IMR-90 (cell line): ENCODE results near the gene ECSCR. TPM values are rescaled to one million over a fixed set of nuclear protein-coding genes. Genes with fewer than 3 reads are reported as not detected.

ENCODE experiments used
- ATAC-seq: fragments of 200-7000 bp; cut with Tn5 transposase; 2 replicates; pipeline ENCODE4 v1.9.1; 2020; ENCODE audit warnings: low read depth, mild to moderate bottlenecking, moderate library complexity
- BruUV-seq: library from RNA; stranded (reverse); fragments of 400-500 nt; replicated peaks from 2 replicates; lab custom pipeline; 2021; lab: Mats Ljungman, UMichigan
- CTCF ChIA-PET: fragments of 300-600 bp; formaldehyde crosslinking; extraction: SDS; loops from one replicate; lab custom pipeline; 2021; ENCODE audit warnings: antibody characterized with exemption; lab: Yijun Ruan, JAX
- POLR2A ChIA-PET: fragments of 300-600 bp; sonication (Branson Sonifier 250); formaldehyde crosslinking; loops from one replicate; lab custom pipeline; 2022; ENCODE audit warnings: antibody characterized with exemption; ENCODE audit not compliant: unreplicated experiment; lab: Charles Lee
- DNase-seq: peaks from one replicate; pipeline ENCODE4 v3.0.0; 2013
- H2AFZ ChIP-seq: replicated peaks from 2 replicates; pipeline ENCODE3; 2013; ENCODE audit warnings: low read length, mild to moderate bottlenecking; ENCODE audit not compliant: poor library complexity
- H2AK5ac ChIP-seq: 2 replicates; pipeline ENCODE4 v1.6.1; 2013; ENCODE audit warnings: low read depth, low read length, inconsistent platforms
- H2AK9ac ChIP-seq: replicated peaks from 2 replicates; pipeline ENCODE3; 2013; ENCODE audit warnings: mild to moderate bottlenecking, low read depth, low read length, moderate library complexity; ENCODE audit not compliant: poor library complexity
- H2BK120ac ChIP-seq: 2 replicates; pipeline ENCODE4 v1.6.1; 2013; ENCODE audit warnings: low read depth, low read length, inconsistent platforms
- H2BK15ac ChIP-seq: 3 replicates; pipeline ENCODE4 v1.6.1; 2013; ENCODE audit warnings: low read depth, low read length, inconsistent platforms
- H2BK20ac ChIP-seq: 2 replicates; pipeline ENCODE4 v1.6.1; 2013; ENCODE audit warnings: low read depth, mild to moderate bottlenecking, inconsistent platforms, low read length, moderate library complexity
- H2BK5ac ChIP-seq: 2 replicates; pipeline ENCODE4 v1.6.1; 2013; ENCODE audit warnings: mild to moderate bottlenecking, low read depth, low read length, inconsistent platforms; ENCODE audit not compliant: poor library complexity, severe bottlenecking
- H3K14ac ChIP-seq: replicated peaks from 2 replicates; pipeline ENCODE4 v1.6.1; 2013; ENCODE audit warnings: low read depth, low read length, inconsistent platforms
- H3K18ac ChIP-seq: 2 replicates; pipeline ENCODE4 v1.6.1; 2013; ENCODE audit warnings: low read depth, low read length, control low read depth
- H3K23ac ChIP-seq: 2 replicates; pipeline ENCODE4 v1.6.1; 2013; ENCODE audit warnings: low read depth, low read length, inconsistent platforms
- H3K27ac ChIP-seq: 2 replicates; pipeline ENCODE4 v1.5.1; 2013; ENCODE audit warnings: mild to moderate bottlenecking, control low read depth, low read length; ENCODE audit not compliant: insufficient read depth
- H3K27me3 ChIP-seq: 2 replicates; pipeline ENCODE4 v1.6.1; 2013; ENCODE audit warnings: low read length; ENCODE audit not compliant: control insufficient read depth, insufficient read depth
- H3K36me3 ChIP-seq: 2 replicates; pipeline ENCODE4 v1.6.1; 2013; ENCODE audit warnings: low read length, mixed read lengths; ENCODE audit not compliant: control insufficient read depth, insufficient read depth
- H3K4ac ChIP-seq: 2 replicates; pipeline ENCODE4 v1.6.1; 2013; ENCODE audit warnings: low read depth, low read length, inconsistent platforms
- H3K4me1 ChIP-seq: 2 replicates; pipeline ENCODE4 v1.6.1; 2013; ENCODE audit warnings: low read length, mixed read lengths; ENCODE audit not compliant: control insufficient read depth, insufficient read depth
- H3K4me2 ChIP-seq: 2 replicates; pipeline ENCODE4 v1.6.1; 2013; ENCODE audit warnings: low read depth, mild to moderate bottlenecking, control low read depth, low read length, moderate library complexity
- H3K4me3 ChIP-seq: 2 replicates; pipeline ENCODE4 v1.5.1; 2013; ENCODE audit warnings: low read depth, mild to moderate bottlenecking, control low read depth, low read length, moderate library complexity; ENCODE audit not compliant: insufficient read depth
- H3K56ac ChIP-seq: 2 replicates; pipeline ENCODE4 v1.6.1; 2013; ENCODE audit warnings: low read length, inconsistent platforms; ENCODE audit not compliant: insufficient read depth; ENCODE audit errors: extremely low read depth
- H3K79me1 ChIP-seq, 2 experiments: 2 replicates each; pipeline ENCODE4 v1.6.1; 2013; ENCODE audit warnings: low read length in 2 of 2, inconsistent platforms in 1 of 2, low read depth in 1 of 2
- H3K9ac ChIP-seq: 2 replicates; pipeline ENCODE4 v1.6.1; 2013; ENCODE audit warnings: low read depth, low read length, control low read depth
- H3K9me1 ChIP-seq: 2 replicates; pipeline ENCODE4 v1.6.1; 2013; ENCODE audit warnings: low read length, inconsistent platforms; ENCODE audit not compliant: insufficient read depth
- H3K9me3 ChIP-seq: 2 replicates; pipeline ENCODE4 v1.6.1; 2013; ENCODE audit warnings: low read length; ENCODE audit not compliant: control insufficient read depth, insufficient read depth
- H4K20me1 ChIP-seq: 2 replicates; pipeline ENCODE4 v1.6.1; 2013; ENCODE audit warnings: low read length, inconsistent platforms; ENCODE audit not compliant: insufficient read depth
- H4K5ac ChIP-seq: 2 replicates; pipeline ENCODE4 v1.6.1; 2013; ENCODE audit warnings: mild to moderate bottlenecking, low read depth, low read length, control low read depth
- H4K8ac ChIP-seq, 2 experiments: 2 replicates each; pipeline ENCODE4 v1.6.1; 2013; ENCODE audit warnings: low read depth in 2 of 2, low read length in 2 of 2, control low read depth in 1 of 2, inconsistent platforms in 1 of 2
- H4K91ac ChIP-seq: 2 replicates; pipeline ENCODE4 v1.6.1; 2013; ENCODE audit warnings: low read depth, low read length, inconsistent platforms; ENCODE audit not compliant: insufficient read depth
- BHLHE40 ChIP-seq: fragments of 150-350 bp; IDR thresholded peaks from 2 replicates; pipeline ENCODE4 v1.6.1; 2016; ENCODE audit warnings: mild to moderate bottlenecking, low read depth, low read length
- CEBPB ChIP-seq: IDR thresholded peaks from 2 replicates; pipeline ENCODE4 v1.6.1; 2012; ENCODE audit warnings: low read depth, low read length, improper control_type of control experiment
- CHD1 ChIP-seq: IDR thresholded peaks from 2 replicates; pipeline ENCODE4 v1.6.1; 2012; ENCODE audit warnings: low read depth, low read length, improper control_type of control experiment
- CTCF ChIP-seq: conservative IDR thresholded peaks from 2 replicates; pipeline ENCODE4 v1.5.1; 2012; ENCODE audit warnings: mild to moderate bottlenecking, low read depth, low read length, improper control_type of control experiment
- ELK1 ChIP-seq: fragments of 150-350 bp; IDR thresholded peaks from 2 replicates; pipeline ENCODE4 v1.6.1; 2016; ENCODE audit warnings: low read depth, mild to moderate bottlenecking, low read length, moderate library complexity, borderline replicate concordance
- FOS ChIP-seq: fragments of 150-350 bp; IDR thresholded peaks from 2 replicates; pipeline ENCODE4 v1.6.1; 2016; ENCODE audit warnings: low read depth, low read length
- MAFK ChIP-seq: IDR thresholded peaks from 2 replicates; pipeline ENCODE4 v1.6.1; 2012; ENCODE audit warnings: low read depth, low read length, improper control_type of control experiment
- MAZ ChIP-seq: IDR thresholded peaks from 2 replicates; pipeline ENCODE4 v1.6.1; 2012; ENCODE audit warnings: low read depth, mild to moderate bottlenecking, low read length, improper control_type of control experiment, moderate library complexity, borderline replicate concordance
- MXI1 ChIP-seq: IDR thresholded peaks from 2 replicates; pipeline ENCODE4 v1.6.1; 2012; ENCODE audit warnings: low read depth, mild to moderate bottlenecking, low read length, moderate library complexity, borderline replicate concordance
- NFE2L2 ChIP-seq: fragments of 150-350 bp; IDR thresholded peaks from 2 replicates; pipeline ENCODE4 v1.6.1; 2016; ENCODE audit warnings: low read depth, mild to moderate bottlenecking, low read length
- POLR2A ChIP-seq: IDR thresholded peaks from 2 replicates; pipeline ENCODE4 v1.6.1; 2012; ENCODE audit warnings: mild to moderate bottlenecking, low read depth, low read length
- RAD21 ChIP-seq: IDR thresholded peaks from 2 replicates; pipeline ENCODE4 v1.6.1; 2012; ENCODE audit warnings: low read length, improper control_type of control experiment
- RFX5 ChIP-seq: IDR thresholded peaks from 2 replicates; pipeline ENCODE4 v1.8.0; 2012; ENCODE audit warnings: low read depth, mild to moderate bottlenecking, low read length, moderate library complexity
- USF2 ChIP-seq: fragments of 150-350 bp; IDR thresholded peaks from 2 replicates; pipeline ENCODE4 v1.6.1; 2017; ENCODE audit warnings: mild to moderate bottlenecking, antibody characterized with exemption, low read length, low read depth
- WGBS, 2 experiments: methylation state at CpG; one replicate each; pipeline versions ENCODE4 v1.1.5 to v1.1.7; 2013; ENCODE audit warnings: missing lambda C conversion rate in 2 of 2; ENCODE audit not compliant: insufficient read length in 1 of 2; ENCODE audit errors: extremely low coverage in 2 of 2; 5-methylcytosine and 5-hydroxymethylcytosine counted together
- dilution Hi-C: fragments of 300-500 bp; cut with HindIII; formaldehyde crosslinking; loops from one replicate; pipeline ENCODE4 v1.14.3; 2018; ENCODE audit warnings: low sequenced_read_pairs; ENCODE audit not compliant: unreplicated experiment
- in situ Hi-C: fragments of 300-500 bp; cut with MboI; formaldehyde crosslinking; loops from 3 replicates; pipeline ENCODE4 v1.14.3; 2019; ENCODE audit warnings: low sequenced_read_pairs, inconsistent platforms, mixed read lengths
- intact Hi-C: fragments of 100-400 bp; cut with micrococcal nuclease; formaldehyde crosslinking; loops from 2 replicates; pipeline ENCODE4 v1.10.0; 2022
- polyA plus RNA-seq, 3 experiments: library from polyadenylated mRNA; depleted of rRNA; stranded (reverse); fragments of >200 nt; gene quantifications; 2 replicates each; pipeline ENCODE4 v1.2.3, GENCODE V29; 2012; ENCODE audit warnings: low replicate concordance in 1 of 3
- total RNA-seq: library from RNA; depleted of rRNA; stranded (reverse); fragments of >200 nt; gene quantifications from 2 replicates; pipeline ENCODE4 v1.2.3, GENCODE V29; 2012

The ECSCR gene
- total and polyA plus RNA-seq, 2 of the 4 experiments (the other 2 are of a cell fraction), result 3.6 to 3.9 TPM

- no peak overlapping the region for H4K5ac ChIP-seq
- CTCF ChIA-PET, result interaction anchor here (1.5 kb wide), 1 partner anchor 95 kb away, joined by 5 read pairs; no protein-coding TSS in a partner anchor
- H3K14ac ChIP-seq, result no peak overlapping the region
- H4K20me1 ChIP-seq, result no peaks in the 10 kb centered on the region
- H3K23ac ChIP-seq, result no peak overlapping the region
- H2BK120ac ChIP-seq, result no peak overlapping the region
- in situ Hi-C loops (no loop called here), dilution Hi-C loops (loop anchor here (25.0 kb wide), 1 partner anchor 94 kb away; no protein-coding TSS in a partner anchor), intact Hi-C loops (no loop called here)
- H3K36me3 ChIP-seq, result peaks cover 19% of the 10 kb centered on the region
- H2AK5ac ChIP-seq, result no peak overlapping the region
- H3K4me3 ChIP-seq, result no peak overlapping the region
- ATAC-seq (no peak), DNase-seq (no peak)
- no peak overlapping the region for H3K4ac ChIP-seq
- no peak overlapping the region for H3K4me2 ChIP-seq
- no peak overlapping the region for H4K91ac ChIP-seq
- H3K9me1 ChIP-seq, result no peaks in the 10 kb centered on the region
- peaks cover 7% of the 10 kb centered on the region; the same call in 1 of the 2 replicates for H3K4me1 ChIP-seq
- H3K9ac ChIP-seq, result no peak overlapping the region
- H3K9me3 ChIP-seq, result no peaks in the 10 kb centered on the region
- BruUV-seq, result no TSS peak
- no peak overlapping the region for H2BK5ac ChIP-seq
- H2BK15ac ChIP-seq, result no peak overlapping the region
- POLR2A ChIA-PET, result no interaction called here
- no peaks in the 10 kb centered on the region for H3K27me3 ChIP-seq
- H2BK20ac ChIP-seq, result no peak overlapping the region
- H2AK9ac ChIP-seq, result peak overlapping the region; percentile 7
- no peak overlapping the region for H3K27ac ChIP-seq
- no peak overlapping the region for H2AFZ ChIP-seq
- H3K56ac ChIP-seq, result no peak overlapping the region
- TF ChIP-seq MAFK, result no peak
- TF ChIP-seq RAD21, result no peak
- no peak for TF ChIP-seq RFX5
- TF ChIP-seq CEBPB, result no peak
- no peak for TF ChIP-seq ELK1
- no peak for TF ChIP-seq MAZ
- TF ChIP-seq USF2, result no peak
- TF ChIP-seq CTCF, result no peak
- no peak for TF ChIP-seq NFE2L2
- TF ChIP-seq POLR2A, result no peak
- no peak for TF ChIP-seq CHD1
- no peak for TF ChIP-seq BHLHE40
- TF ChIP-seq FOS, result no peak
- no peak for TF ChIP-seq MXI1
- no peaks in the 10 kb centered on the region for H3K79me1 ChIP-seq
- no CpG with 5 or more reads among the region's 1 CpG for WGBS, 2 experiments
- no peak overlapping the region for H3K18ac ChIP-seq
- no peak overlapping the region for H4K8ac ChIP-seq
Measured at GRCh38 chr5:139418793-139419192, 43.8 kb downstream of the ECSCR start.
